ENCODE measurements around the gene HSPA9.
"Not testable (repeated sequence)": the region's sequence is repeated elsewhere in the genome, so short reads cannot be mapped to it uniquely, and the experiment has no call there.

HSPA9 gene

GRCh38 chr5:138508958-138509357 lies 66.2 kb downstream of the HSPA9 start:
- H3K4me3 ChIP-seq (ENCODE audit: low read depth, low read length), result no peak overlapping the region
- in situ Hi-C loops (cut with HindIII; ENCODE audit: low sequenced_read_pairs), result no loop called here
- TF ChIP-seq CTCF (IDR thresholded peaks at IDR 0.05; ENCODE audit: low read depth, low read length), result no peak
- no peak for DNase-seq (ENCODE audit: low read depth, low spot score)

GRCh38 chr5:138507485-138507884 lies 67.7 kb downstream of the HSPA9 start:
- H3K4me3 ChIP-seq (ENCODE audit: low read depth, low read length); in situ Hi-C loops (cut with HindIII; ENCODE audit: low sequenced_read_pairs); DNase-seq (ENCODE audit: low read depth, low spot score): not testable (repeated sequence)

- DNase-seq (ENCODE audit: low read depth, low spot score), result no peak
- in situ Hi-C loops (cut with HindIII; ENCODE audit: low sequenced_read_pairs), result no loop called here
- TF ChIP-seq CTCF (IDR thresholded peaks at IDR 0.05; ENCODE audit: low read depth, low read length), result no peak
- no peak overlapping the region for H3K4me3 ChIP-seq (ENCODE audit: low read depth, low read length)
Observed at GRCh38 chr5:138506370-138507306, 68.6 kb downstream of the HSPA9 start.

DNA sequence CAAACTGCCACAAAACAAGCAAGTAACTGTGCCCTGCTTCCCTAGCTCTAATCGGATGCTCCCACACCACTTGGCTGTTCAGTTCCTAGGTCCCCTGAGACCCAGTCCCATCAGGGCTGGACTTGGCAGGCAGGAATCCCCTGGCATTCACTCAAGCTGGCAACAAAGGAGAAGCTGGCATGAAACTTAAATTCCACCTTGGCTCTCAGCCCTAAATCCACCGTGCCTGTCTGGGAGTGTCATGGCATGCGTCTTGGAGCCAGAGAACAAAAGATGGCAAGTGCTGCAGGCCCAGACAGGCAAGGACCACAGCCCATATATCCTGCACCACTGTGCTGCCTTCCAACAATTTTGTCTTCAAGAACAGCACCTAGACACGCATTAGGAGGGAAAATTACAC lies 70.4 kb downstream of the HSPA9 start:
- no peak for TF ChIP-seq CTCF (IDR thresholded peaks at IDR 0.05; ENCODE audit: low read depth, low read length)
- in situ Hi-C loops (cut with HindIII; ENCODE audit: low sequenced_read_pairs), result no loop called here
- H3K4me3 ChIP-seq (ENCODE audit: low read depth, low read length), result no peak overlapping the region
- DNase-seq (ENCODE audit: low read depth, low spot score), result no peak
